Frontal cortex (tissue), 4 donors: ENCODE data around the gene PLCB1. TPM values are rescaled to one million over a fixed set of nuclear protein-coding genes. Genes with fewer than 3 reads are reported as not detected.
A peak's percentile ranks its signal among the peaks of the same experiment; 100 is the strongest.

Experiments used
- DNase-seq, 2 donors: peaks; one replicate each; pipeline ENCODE4 v3.0.0; 2012; ENCODE audit warnings: low spot score in 2 of 2
- FAIRE-seq: peaks from 2 replicates; lab custom pipeline; 2012; peaks lifted over from hg19 to GRCh38; lab: Jason Lieb, UNC
- total RNA-seq: library from RNA; depleted of rRNA; stranded (reverse); fragments of >200 nt; gene quantifications from one replicate; pipeline ENCODE4 v1.2.3, GENCODE V29; 2014
- donor health status: control.
- donor health status: control.
- donor health status: control.

Gene PLCB1
- total RNA-seq, 1 donor from 2014 or later = 48.9 TPM

- DNase-seq = no peak
- no peak for FAIRE-seq
These were observed 152.8 kb downstream of the PLCB1 start for GRCh38 chr20:8284902-8285301.

DNA sequence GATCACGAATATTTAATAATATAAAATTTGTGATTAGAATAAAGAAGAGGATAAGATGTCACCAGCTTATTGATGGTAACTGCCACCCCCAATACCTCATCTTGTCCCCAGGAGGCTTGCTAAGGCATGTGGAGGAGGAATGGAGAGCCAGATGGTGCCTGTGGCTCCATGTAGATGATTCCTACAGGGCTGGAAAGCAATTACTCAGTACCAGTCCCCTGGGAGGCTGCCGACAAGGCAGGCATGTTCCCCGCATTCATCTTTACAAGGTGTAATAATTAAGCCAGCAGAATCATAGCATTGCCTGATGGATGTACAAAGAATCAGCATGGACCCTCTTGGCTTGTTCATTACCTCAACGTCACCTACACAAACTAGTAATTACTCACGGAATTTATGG is 155.3 kb downstream of the PLCB1 start:
- no peak for DNase-seq
- no peak for FAIRE-seq

DNA sequence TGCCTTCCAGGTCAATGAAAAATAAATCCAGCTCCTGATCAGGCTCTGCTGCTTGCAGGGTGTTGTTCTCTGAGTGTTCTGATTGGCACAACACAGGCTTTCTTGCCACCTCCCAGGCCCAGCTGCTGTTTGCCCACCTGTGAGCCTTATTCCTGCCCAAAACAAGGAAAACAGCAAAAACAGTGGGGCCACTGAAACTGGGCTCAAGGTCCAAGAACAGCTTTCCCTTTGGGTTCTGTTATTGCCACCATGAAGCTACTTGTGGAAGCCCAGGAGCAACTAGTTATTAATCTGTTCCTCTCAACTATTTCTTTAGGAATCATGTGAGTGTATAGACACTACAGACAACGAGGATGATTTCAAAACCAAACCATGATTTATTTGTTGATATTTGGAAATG is 159.1 kb downstream of the PLCB1 start:
- DNase-seq (no peak), FAIRE-seq (no peak)

- FAIRE-seq (no peak), DNase-seq (no peak)
These were observed 159.8 kb downstream of the PLCB1 start for GRCh38 chr20:8291873-8292272.

DNA sequence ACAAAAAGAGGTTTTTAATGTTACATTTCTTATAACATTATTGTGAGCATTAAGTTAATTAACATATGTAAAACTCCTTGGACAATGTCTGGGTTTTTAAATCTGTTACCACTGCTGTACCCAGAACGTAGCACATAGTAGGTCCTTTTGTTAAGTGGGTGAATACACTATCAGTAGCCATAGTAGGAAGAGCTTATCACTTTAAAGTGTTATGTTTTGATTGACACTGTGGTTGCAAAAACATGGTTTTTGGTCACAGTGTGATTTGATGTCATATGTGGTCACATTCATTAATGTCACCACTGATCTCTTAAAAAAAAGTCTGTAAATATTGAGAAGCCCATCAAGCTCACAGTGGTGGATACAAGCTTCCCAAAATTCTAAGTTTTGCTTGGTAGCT is 160.7 kb downstream of the PLCB1 start:
- DNase-seq (no peak), FAIRE-seq (no peak)

DNA sequence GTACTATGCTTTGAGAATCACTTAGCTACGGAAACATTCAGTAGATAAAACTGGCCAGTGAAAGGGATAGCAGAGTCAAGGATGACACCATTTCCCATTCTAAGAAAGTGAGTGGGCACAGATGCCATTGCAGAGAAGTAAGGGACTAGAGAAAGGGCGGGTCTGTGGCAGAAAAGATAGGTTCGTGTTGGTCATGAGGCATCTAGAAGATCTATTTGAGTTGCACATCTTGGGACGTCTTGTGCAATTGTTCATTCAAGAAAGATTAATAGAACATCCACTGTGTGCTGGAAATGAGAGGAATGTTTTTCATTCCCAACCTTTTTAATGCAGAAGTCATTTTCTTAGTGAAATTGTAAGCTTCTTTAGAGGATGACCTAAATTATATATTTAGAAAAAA is 161.7 kb downstream of the PLCB1 start:
- no peak for FAIRE-seq
- no peak for DNase-seq

DNA sequence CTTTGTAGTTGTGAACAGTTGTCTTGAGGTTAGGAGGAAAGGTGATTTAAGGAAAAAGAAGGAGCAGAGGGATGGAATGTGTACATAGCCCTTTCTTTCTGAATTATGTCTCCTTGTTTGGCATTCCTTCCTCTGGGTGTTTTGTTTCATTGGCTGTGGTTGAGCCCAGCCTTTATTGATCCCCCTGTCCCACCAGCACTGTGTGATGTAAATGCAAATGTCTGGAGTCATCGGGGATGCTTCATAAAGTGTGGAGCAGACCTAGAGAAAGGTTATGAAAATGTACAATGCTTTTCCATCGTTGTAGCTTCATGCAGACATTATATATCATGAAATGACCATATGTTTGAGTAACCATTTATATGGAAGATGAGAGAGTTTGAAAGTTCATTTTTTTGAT is 164.5 kb downstream of the PLCB1 start:
- no peak for FAIRE-seq
- no peak for DNase-seq

DNA sequence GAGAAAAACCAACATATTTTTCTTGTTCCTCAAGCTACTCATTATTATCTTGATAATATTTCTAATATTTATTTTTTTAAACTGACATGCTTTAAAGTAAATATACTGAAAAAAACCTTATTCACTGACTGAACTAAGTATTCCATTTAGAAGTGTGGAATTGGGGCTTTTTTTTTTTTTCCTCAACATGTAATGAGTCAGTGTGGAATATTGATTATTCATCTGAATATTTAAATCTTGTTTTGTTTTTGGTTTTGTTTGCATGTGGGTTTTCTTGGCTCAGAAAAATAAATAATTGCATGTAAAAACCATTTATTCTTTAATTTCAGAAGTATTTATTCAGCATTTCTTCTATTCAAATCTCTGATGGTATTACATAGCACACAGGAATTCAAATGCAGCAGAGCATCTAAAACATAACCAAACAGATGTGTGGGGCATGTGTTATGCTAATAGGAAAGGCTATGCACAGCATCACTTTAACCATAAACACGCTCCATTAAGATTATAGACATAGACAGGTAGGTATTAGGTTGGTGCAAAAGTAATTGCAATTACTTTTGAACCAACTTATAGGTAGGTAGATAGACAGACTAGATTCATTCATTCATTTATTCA is 166.5 kb downstream of the PLCB1 start:
- FAIRE-seq = peak; percentile 26

GRCh38 chr20:8299921-8300320 is 167.9 kb downstream of the PLCB1 start:
- DNase-seq (no peak), FAIRE-seq (no peak)

More for the DNA sequence above, 166.5 kb downstream of the PLCB1 start:
- DNase-seq = no peak

- no peak for DNase-seq
- FAIRE-seq = no peak
These were observed 169.6 kb downstream of the PLCB1 start for GRCh38 chr20:8301655-8302054.

DNA sequence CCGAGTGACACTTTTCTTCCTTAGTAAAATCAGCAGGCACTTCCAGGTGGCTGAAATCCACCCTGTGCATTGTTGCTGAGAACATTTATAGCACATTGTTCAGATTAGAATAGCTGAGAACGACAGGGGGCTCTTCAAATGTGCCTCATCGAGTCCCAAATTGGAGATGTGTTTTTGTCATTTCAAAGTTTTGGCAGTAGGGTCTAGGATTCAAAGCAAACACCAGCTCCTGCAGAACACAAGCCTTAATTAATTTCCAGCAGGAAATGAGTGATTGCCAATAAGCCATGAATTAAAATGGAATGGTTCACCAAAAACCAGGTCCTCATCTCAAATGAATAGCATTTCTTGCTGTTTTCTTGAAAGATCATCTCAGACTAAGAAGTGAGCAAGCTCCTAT is 171.6 kb downstream of the PLCB1 start:
- FAIRE-seq (no peak), DNase-seq (no peak)

- FAIRE-seq (no peak), DNase-seq (no peak)
These were observed 172.2 kb downstream of the PLCB1 start for GRCh38 chr20:8304124-8304816.

DNA sequence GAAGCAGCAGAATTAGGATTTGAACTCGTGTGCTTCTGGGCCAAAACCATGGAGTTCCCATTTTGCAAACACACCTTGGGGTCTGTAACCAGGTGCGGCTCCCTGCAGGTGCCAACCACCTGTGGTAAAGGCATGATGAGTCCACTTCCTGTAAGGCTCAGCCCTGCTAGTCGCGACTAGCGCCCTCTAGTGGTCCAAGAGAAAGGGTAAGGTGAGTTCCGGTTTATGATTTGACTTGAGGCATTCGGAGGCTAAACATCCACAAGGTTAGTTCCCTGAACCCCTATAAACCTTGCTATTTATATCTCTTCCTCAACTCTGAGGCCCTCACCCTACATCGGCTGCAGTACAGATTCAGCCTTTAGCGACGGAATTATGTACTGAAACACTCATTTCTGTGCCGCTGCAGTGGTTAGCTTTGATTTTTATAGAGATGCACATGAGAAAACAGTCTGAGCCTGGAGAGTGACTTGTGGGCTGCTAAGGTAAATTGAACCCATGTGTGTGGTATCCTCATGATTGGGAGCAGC is 173.4 kb downstream of the PLCB1 start:
- DNase-seq = no peak
- FAIRE-seq = no peak

DNA sequence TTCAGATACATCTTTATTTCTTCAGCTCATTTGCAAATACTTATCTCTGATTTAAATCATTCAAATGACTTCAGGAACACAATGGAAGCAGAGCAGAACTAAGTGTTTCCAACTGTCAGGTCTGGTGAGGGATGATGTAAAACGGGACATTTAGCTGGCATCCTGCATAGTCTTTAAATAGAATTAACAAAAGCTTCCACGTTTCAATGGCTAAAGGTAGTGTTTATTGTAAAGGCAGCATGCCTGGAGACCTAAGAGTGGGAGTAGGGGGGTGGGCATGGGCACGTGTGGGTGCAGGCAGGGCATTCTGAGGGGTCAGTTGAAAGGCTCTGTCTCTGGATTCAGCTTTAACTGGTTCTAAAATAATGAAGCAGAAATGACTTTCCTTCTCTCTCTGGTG is 174.9 kb downstream of the PLCB1 start:
- FAIRE-seq (no peak), DNase-seq (no peak)

DNA sequence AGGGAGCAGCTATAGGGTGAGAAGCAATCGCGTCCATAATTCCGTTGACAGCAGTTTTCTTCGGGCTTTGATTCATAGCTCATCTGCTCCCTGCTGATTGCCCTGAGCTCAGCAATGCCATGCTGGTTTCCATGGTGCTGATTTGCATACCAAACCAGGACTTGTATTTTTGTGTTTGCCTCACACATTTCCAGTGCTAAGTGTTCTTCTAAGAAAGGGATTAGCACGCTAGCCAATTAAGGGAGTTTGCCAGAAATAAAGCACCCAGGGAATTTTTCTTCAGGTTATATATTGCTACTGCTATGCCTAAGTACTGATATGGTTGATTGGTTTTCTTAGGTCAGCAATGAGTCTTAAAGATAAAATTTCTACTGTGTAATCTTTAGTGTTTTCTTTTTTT is 177.6 kb downstream of the PLCB1 start:
- FAIRE-seq (no peak), DNase-seq (no peak)

DNA sequence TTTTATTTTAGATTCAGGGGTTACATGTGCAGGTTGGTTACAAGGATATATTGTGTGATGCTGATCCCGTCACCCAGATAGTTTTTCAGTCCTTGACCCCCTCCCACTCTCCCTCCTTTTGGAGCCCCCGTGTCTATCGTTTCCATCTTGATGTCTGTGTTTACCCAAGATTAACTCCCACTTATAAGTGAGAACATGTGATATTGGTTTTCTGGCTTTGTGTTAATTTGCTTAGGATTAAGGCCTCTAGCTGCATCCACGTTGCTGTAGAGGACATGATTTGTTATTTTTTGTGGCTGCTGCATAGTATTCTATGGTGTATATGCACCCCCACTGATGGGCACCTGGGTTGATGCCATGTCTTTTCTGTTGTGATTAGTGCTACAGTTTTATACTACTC is 178.6 kb downstream of the PLCB1 start:
- FAIRE-seq (no peak), DNase-seq (no peak)

GRCh38 chr20:8313073-8313472 is 181.0 kb downstream of the PLCB1 start:
- DNase-seq (no peak), FAIRE-seq (no peak)

DNA sequence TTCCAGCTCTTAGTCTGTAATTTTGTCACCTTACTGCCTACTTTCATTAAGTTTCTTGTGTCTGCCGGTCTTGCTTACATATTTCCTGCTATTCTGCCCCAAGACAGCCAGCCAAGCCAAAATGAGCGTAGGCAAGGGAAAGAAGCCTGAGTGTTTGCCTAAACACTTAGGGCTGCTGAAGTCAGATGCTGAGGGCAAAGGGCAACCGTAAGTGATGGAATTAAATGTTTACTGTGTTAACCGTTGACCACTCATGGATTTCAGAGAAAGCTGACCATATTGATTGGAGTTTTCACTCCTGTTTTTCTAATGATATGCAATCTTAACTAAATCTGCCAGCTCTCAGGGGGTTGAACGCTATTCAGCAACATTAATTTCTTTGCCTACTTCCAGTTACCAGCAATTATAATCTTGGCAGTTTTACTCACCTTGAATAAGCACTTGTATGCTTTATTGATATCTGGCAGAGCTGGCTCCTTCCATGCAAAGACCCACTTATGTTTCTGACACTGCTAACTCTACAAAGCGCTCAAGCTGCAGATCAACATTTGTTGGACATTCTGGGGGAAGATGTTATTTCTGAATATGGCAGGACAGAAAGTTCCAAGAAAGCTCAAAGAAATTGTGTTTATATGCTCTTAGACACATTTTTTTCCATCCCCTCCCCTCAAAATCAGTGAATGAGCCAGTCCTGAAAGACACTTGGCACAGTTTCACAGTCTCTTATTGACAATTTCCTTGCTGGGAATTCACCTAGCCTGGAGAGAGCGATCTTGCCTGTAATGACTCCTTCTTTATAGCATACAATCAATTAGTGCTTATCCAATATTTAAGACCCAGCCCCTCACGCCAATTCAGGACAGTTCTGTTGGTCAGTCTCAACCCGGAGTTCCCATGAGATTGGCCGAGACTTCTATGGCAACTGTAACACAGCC is 183.8 kb downstream of the PLCB1 start:
- no peak for FAIRE-seq
- DNase-seq = no peak

GRCh38 chr20:8317448-8317847 is 185.4 kb downstream of the PLCB1 start:
- FAIRE-seq (no peak), DNase-seq (no peak)

- DNase-seq = no peak
- no peak for FAIRE-seq
These were observed 187.0 kb downstream of the PLCB1 start for GRCh38 chr20:8318965-8319625.
